ENCODE data around the gene CYP4B1.

CYP4B1 gene

GRCh38 chr1:46797696-46798470 is 963 bp upstream of the CYP4B1 start:
- DNase-seq (ENCODE audit: low read depth) = no peak

DNA sequence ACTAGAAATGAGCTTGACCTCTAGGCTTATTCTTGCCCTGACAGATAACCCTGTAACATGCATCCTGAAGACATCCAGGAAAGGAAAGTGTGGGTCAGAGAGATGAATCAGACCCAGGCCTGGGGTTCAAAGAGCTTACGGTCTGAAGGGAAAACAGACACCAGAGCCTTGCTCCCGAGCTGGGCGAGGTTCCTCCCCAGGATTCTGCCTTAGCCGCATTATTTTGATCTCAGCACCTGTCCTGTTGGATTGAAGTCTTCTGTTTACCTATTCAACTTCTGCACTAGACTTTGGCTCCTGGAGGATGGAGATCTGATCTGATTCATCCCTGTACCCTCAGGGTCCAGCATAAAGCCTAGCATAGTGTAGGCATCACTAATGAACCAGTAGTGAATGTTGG is 1.9 kb downstream of the CYP4B1 start:
- no peak for DNase-seq (ENCODE audit: low read depth)

DNA sequence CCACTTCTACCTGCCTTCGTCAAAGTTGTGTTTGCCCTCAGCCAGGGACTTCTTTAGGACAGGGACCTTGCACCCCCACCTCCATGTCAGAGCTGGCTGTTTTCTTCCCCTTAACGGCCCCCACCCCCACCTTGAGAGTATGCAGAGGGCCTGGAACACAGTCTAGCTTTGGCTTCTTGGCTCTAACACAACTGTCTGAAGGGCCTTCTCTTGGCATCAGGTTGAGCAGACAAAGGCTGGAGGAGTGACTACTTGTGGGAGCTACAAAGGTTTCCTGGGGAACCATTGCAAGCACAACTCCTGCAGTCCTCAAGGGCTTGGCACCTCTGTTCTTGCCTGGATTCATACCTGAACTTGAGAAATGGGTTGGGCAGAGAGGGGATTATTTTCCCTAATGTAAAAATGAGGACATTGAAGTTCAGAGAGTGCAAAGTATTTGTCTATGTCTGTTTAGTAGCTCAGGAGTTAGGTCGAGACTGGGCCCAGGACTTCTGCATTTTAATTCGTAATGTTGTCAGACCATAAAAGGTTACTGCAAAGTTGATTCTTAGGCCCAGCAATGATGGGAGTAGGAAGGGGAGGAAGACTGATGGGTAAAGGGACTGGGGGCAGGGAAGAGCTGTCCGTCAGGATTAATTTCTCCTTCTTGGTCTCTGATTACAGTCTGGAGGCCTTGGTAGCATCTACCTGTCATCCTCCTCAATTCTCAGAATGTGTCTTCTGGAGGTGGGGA is 2.6 kb downstream of the CYP4B1 start:
- DNase-seq (ENCODE audit: low read depth) = no peak

- no peak for DNase-seq (ENCODE audit: low read depth)
Measured at GRCh38 chr1:46802081-46802480, 3.2 kb downstream of the CYP4B1 start.

GRCh38 chr1:46802901-46803574 is 4.2 kb downstream of the CYP4B1 start:
- DNase-seq (ENCODE audit: low read depth) = no peak

DNA sequence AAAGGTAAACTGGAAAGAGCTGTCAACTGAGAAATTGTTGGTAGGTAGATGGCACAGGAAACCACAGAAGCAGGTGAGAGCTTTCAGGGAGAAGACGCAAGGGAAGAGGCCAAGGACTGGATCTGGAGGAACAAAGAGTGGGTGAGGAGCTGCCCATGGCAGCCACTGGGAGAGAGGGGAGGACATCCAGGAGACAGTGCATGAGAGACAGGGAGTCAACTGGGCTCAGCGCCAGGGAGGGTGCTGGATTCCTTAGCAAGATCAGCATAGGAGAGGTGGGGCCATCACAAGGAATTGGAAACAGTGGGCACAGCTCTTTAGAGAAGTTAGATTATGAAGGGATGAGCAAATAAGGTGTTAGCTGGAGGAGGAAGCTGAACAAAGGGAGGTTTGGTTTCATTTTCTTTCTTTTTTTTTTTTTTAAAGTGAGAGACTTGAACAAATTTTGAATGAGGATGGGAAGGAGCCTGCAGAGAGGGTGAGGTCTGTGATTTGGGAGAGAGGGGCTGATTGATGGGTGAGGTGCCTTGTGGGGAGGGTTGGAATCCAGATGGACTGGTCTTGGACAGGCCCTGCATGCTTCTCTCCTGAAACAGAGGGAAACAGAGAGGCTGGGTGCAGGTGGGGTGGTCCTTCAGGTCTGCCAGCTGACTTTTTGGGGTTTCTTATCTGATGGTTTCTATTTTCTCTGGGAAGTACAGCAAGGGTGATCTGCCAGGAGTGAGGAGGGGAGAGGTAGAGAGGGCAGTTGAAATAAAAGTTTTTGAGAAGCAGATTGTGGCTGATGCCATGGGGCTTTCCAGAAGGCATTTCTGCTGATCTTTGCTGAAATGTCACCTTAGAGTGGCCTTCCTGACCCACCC is 5.4 kb downstream of the CYP4B1 start:
- no peak for DNase-seq (ENCODE audit: low read depth)

GRCh38 chr1:46804926-46805325 is 6.1 kb downstream of the CYP4B1 start:
- no peak for DNase-seq (ENCODE audit: low read depth)

DNA sequence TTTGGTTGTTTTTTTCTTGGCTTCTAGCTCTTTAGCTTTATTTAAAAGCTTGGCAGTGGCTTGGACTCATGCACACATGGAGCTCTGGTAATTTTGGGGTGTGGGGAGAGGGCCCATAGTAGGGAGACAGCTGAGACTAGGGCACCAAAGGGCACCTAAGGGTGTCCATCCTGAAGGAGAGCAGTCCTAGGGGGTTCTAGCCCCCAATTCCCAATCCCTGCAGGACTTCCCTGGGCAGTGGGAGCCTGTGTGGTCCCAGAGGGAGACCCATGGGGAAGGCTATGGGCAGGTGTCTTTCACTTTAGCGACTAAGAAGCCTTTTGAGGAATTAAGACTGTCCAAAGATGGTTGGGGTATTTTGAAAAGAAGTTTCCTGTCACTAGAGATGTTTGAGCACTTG is 6.9 kb downstream of the CYP4B1 start:
- DNase-seq (ENCODE audit: low read depth) = no peak

GRCh38 chr1:46806196-46807020 is 7.6 kb downstream of the CYP4B1 start:
- no peak for DNase-seq (ENCODE audit: low read depth)

- no peak for DNase-seq (ENCODE audit: low read depth)
Measured at GRCh38 chr1:46807046-46807972, 8.5 kb downstream of the CYP4B1 start.

DNA sequence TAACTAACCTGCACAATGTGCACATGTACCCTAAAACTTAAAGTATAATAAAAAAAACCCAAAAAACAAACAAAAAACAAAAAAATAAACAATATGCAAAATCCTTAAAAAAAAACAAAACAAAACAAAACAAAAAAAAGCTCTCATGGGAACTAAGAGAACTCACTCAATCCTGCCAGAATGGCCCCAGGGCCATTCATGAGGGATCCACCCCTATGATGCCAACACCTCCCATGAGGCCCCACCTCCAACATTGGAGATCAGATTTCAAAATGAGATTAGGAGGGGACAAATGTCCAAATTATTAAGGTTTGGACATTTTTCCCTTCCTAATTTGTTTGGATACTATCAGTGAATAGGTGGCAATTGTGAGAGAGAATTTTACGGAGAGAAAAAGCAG is 10.2 kb downstream of the CYP4B1 start:
- no peak for DNase-seq (ENCODE audit: low read depth)

GRCh38 chr1:46809904-46810303 is 11.1 kb downstream of the CYP4B1 start:
- DNase-seq (ENCODE audit: low read depth) = no peak

- no peak for DNase-seq (ENCODE audit: low read depth)
Measured at GRCh38 chr1:46810596-46810995, 11.8 kb downstream of the CYP4B1 start.

- no peak for DNase-seq (ENCODE audit: low read depth)
Measured at GRCh38 chr1:46811053-46811452, 12.2 kb downstream of the CYP4B1 start.

DNA sequence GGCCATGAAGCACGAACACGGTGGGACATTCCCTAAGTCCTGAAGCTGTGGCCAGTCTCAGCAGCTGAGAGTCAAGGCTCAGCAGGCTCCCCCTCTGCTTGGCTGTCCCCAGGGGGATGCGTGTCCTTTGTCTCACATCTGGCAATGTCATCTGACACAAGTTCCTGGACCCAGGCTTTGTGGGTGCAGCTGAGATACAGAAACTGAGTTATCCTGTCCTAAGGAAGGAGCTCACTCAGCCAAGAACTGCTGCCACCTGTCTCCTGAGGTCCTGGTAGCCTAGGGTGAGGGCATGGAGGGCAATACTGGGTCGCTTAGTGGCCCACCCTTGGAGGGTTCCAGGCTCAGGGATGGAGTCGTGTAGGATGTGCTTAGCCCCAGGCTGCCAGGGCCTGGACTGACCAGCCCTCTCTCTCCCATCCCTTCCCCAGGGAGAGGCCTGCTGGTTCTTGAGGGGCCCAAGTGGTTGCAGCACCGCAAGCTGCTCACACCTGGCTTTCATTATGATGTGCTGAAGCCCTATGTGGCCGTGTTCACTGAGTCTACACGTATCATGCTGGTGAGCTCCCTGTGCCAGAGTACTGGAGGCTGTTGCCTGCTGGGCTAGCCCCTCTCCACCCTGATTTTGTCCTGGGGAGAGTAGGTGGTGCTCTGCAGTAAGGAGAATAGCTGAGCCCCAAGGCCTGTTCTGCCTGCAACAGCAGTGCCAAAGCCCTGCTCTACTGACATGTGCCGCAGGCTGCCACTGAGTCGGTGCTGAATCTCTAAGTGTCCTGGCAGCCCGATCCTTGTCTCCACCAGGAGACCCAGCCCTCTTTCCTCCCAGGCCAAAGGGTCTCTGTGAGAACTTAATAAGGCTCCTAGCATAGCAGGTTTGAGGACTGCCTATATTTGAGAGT is 13.5 kb downstream of the CYP4B1 start:
- DNase-seq (ENCODE audit: low read depth) = no peak

DNA sequence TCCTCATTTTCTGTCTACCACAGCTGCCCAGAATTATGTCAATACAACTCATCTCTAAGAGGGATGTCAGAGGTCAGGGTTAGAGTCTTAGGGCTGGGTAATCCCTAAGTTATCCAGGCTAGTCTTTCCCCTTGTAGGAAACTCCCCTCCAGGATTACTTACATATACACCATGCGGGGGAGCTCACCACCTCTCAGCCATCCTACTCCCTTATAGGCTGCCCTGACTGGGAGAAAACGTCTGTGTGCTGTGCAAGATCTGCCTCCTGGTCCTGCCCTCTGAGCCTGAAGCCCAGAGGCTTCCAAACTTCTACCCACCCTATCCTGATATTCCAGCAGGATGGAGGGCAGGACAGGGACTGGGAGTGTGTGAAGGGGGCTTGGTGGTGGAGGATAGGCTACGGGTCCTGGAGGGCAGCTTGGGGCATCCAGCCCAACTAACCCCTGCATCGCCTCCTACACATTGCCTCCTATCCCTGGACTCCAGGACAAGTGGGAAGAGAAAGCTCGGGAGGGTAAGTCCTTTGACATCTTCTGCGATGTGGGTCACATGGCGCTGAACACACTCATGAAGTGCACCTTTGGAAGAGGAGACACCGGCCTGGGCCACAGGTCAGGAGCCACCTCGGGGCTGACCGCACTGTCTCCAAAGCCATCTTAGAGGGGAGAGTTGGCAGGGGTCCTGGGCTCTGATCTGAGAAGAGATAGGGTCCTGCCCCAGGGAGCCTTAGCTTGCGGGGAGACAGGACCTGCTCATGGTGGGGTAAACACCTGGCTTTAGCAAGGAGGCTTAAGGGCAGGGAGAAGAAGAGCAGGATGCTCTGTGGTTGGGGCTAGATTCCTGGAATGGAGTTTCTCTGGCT is 14.4 kb downstream of the CYP4B1 start:
- DNase-seq (ENCODE audit: low read depth) = no peak

DNA sequence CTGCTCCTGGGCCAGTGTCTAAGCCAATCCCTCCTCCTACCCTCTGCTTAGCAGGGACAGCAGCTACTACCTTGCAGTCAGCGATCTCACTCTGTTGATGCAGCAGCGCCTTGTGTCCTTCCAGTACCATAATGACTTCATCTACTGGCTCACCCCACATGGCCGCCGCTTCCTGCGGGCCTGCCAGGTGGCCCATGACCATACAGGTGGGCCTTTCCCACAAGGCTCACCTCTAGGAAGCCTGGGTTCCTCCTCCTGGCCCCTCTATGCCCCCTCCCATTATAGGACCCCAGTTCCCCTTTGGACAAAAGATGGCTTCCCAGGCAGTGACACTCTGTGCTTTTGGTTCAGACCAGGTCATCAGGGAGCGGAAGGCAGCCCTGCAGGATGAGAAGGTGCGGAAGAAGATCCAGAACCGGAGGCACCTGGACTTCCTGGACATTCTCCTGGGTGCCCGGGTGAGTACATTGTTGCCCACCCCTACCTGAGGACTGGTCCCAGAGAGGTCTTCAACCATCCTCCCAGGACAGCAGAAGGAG is 15.1 kb downstream of the CYP4B1 start:
- DNase-seq (ENCODE audit: low read depth) = no peak

GRCh38 chr1:46815133-46815532 is 16.3 kb downstream of the CYP4B1 start:
- DNase-seq (ENCODE audit: low read depth) = no peak

Measured in fibroblast of the conjunctiva (primary cell).